Measurements from ENCODE around the gene PTPRT.

DNA sequence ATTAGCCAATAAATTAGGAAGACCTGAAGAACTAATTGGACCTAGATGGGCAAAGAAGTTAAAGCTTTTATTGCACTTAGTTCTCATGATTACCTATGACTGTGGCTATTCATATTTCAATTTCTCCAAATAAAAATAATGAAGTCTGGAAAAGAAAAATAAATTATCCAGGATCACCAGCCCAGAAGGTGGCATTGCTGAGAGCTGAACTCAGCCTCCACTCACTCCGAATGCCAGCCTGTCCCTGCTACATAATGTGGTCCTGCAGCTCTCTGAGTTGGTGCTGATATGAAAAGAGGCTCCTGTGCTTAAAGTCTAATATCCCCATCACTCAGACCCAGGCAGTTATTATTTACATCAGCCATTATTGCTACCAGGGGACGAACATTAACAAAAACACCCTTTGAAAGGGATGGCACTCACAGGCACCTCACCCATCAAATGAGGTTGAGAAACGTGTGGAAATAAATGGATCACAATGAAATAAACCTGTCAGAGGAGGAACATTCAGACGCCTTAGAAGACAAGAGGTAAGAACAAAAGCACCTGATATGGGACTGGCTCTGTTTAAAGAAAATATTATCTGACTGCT is 921.8 kb downstream of the PTPRT start:
- TF ChIP-seq POLR2A (IDR thresholded peaks at IDR 0.05) (no peak), EP300 (IDR thresholded peaks at IDR 0.05) (no peak)
- TF ChIP-seq, protein P1, sequence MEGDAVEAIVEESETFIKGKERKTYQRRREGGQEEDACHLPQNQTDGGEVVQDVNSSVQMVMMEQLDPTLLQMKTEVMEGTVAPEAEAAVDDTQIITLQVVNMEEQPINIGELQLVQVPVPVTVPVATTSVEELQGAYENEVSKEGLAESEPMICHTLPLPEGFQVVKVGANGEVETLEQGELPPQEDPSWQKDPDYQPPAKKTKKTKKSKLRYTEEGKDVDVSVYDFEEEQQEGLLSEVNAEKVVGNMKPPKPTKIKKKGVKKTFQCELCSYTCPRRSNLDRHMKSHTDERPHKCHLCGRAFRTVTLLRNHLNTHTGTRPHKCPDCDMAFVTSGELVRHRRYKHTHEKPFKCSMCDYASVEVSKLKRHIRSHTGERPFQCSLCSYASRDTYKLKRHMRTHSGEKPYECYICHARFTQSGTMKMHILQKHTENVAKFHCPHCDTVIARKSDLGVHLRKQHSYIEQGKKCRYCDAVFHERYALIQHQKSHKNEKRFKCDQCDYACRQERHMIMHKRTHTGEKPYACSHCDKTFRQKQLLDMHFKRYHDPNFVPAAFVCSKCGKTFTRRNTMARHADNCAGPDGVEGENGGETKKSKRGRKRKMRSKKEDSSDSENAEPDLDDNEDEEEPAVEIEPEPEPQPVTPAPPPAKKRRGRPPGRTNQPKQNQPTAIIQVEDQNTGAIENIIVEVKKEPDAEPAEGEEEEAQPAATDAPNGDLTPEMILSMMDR (IDR thresholded peaks at IDR 0.05): no peak

Measured in ovary (tissue), 3 donors.